CD4-positive, alpha-beta memory T cell (primary cell): Measurements from ENCODE around the gene DEPP1. TPM values are rescaled to one million over a fixed set of nuclear protein-coding genes. Genes with fewer than 3 reads are reported as not detected.
A peak's percentile ranks its signal among the peaks of the same experiment; 100 is the strongest.

Experiments
- CTCF ChIA-PET: fragments of 350-600 bp; sonication (Branson Sonifier 250); formaldehyde crosslinking; loops from one replicate; lab custom pipeline; 2021; ENCODE audit warnings: inconsistent platforms; ENCODE audit not compliant: partially characterized antibody; lab: Charles Lee
- POLR2A ChIA-PET: fragments of 350-600 bp; sonication (Branson Sonifier 250); formaldehyde crosslinking; loops from one replicate; lab custom pipeline; 2021; ENCODE audit not compliant: partially characterized antibody; lab: Charles Lee
- DNase-seq, 5 donors: peaks; one replicate each; pipeline versions ENCODE4 v3.0.0 to v3.0.0-alpha.2; 2020 to 2022; ENCODE audit warnings: mixed read lengths in 1 of 5
- H3K27ac ChIP-seq: one replicate; pipeline ENCODE4 v1.7.0; 2013; ENCODE audit warnings: low read depth, low read length
- H3K27me3 ChIP-seq: 2 replicates; pipeline ENCODE4 v1.7.0; 2013; ENCODE audit warnings: mild to moderate bottlenecking, low read length, moderate library complexity; ENCODE audit not compliant: insufficient read depth
- H3K36me3 ChIP-seq: 2 replicates; pipeline ENCODE4 v1.7.0; 2013; ENCODE audit warnings: mild to moderate bottlenecking, low read length, moderate library complexity; ENCODE audit not compliant: insufficient read depth
- H3K4me1 ChIP-seq: 2 replicates; pipeline ENCODE4 v1.7.0; 2013; ENCODE audit warnings: mild to moderate bottlenecking, low read length, moderate library complexity; ENCODE audit not compliant: insufficient read depth
- H3K4me3 ChIP-seq, 2 donors: one replicate each; pipeline ENCODE4 v1.7.0; 2013; ENCODE audit warnings: low read length in 2 of 2, mild to moderate bottlenecking in 1 of 2
- H3K9me3 ChIP-seq, 2 donors: one replicate each; pipeline ENCODE4 v1.7.0; 2013; ENCODE audit warnings: low read length in 2 of 2, control low read depth in 1 of 2; ENCODE audit not compliant: control insufficient read depth in 1 of 2
- H3K27ac Mint-ChIP-seq, 7 donors: one replicate each; pipeline ENCODE4 v1.8.0; 2020 to 2021; ENCODE audit warnings: mixed read lengths in 7 of 7, mild to moderate bottlenecking in 6 of 7, inconsistent platforms in 3 of 7, moderate library complexity in 3 of 7
- H3K27me3 Mint-ChIP-seq, 2 donors: one replicate each; pipeline ENCODE4 v1.8.0; 2020 to 2021; ENCODE audit warnings: mixed read lengths in 2 of 2
- H3K36me3 Mint-ChIP-seq, 2 donors: one replicate each; pipeline ENCODE4 v1.8.0; 2020 to 2021; ENCODE audit warnings: mixed read lengths in 2 of 2, inconsistent platforms in 1 of 2, mild to moderate bottlenecking in 1 of 2
- H3K4me1 Mint-ChIP-seq, 4 donors: one replicate each; pipeline ENCODE4 v1.8.0; 2020 to 2021; ENCODE audit warnings: mixed read lengths in 4 of 4, mild to moderate bottlenecking in 1 of 4
- H3K4me3 Mint-ChIP-seq, 8 donors: one replicate each; pipeline ENCODE4 v1.8.0; 2020 to 2021; ENCODE audit warnings: mixed read lengths in 8 of 8, mild to moderate bottlenecking in 7 of 8, moderate library complexity in 6 of 8, inconsistent platforms in 3 of 8
- H3K9me3 Mint-ChIP-seq, 8 donors: one replicate each; pipeline ENCODE4 v1.8.0; 2020 to 2021; ENCODE audit warnings: mixed read lengths in 8 of 8, mild to moderate bottlenecking in 5 of 8, inconsistent platforms in 3 of 8, moderate library complexity in 1 of 8
- intact Hi-C: fragments of 100-400 bp; cut with micrococcal nuclease; formaldehyde crosslinking; loops from one replicate; pipeline ENCODE4 v1.15.1; 2023
- polyA plus RNA-seq, 2 donors: library from polyadenylated mRNA; unstranded; fragments of 300-500 nt; fragmentation: Illumina TruSeq; gene quantifications; one replicate each; pipeline ENCODE4 v1.2.3, GENCODE V29; 2021
- total RNA-seq, 2 experiments: library from RNA; stranded (reverse); gene quantifications; one replicate each; pipeline ENCODE4 v1.2.3, GENCODE V29; 2021

Gene DEPP1
- total and polyA plus RNA-seq, 4 experiments from 2014 or later = not detected

- Mint-ChIP-seq H3K4me3 (no peak overlapping the region), H3K9me3 (no peaks in the 10 kb centered on the region), H3K27me3 (no peaks in the 10 kb centered on the region), H3K4me1 (no peaks in the 10 kb centered on the region), H3K27ac (no peak overlapping the region), H3K36me3 (no peaks in the 10 kb centered on the region)
- no peak overlapping the region for H3K27ac ChIP-seq
- POLR2A ChIA-PET = no interaction called here
- H3K27me3 ChIP-seq = no peaks in the 10 kb centered on the region
- H3K36me3 ChIP-seq = no peaks in the 10 kb centered on the region
- intact Hi-C loops = no loop called here
- H3K4me3 ChIP-seq = no peak overlapping the region
- no peak for DNase-seq
- no peaks in the 10 kb centered on the region for H3K9me3 ChIP-seq
- CTCF ChIA-PET = no interaction called here
- H3K4me1 ChIP-seq = no peaks in the 10 kb centered on the region
Measured at GRCh38 chr10:44982496-44982895, 3.9 kb upstream of the DEPP1 start.

- no peak overlapping the region for H3K27ac Mint-ChIP-seq
- no peaks in the 10 kb centered on the region for H3K27me3 ChIP-seq
- H3K4me3 ChIP-seq = no peak overlapping the region
- no peaks in the 10 kb centered on the region for H3K27me3 Mint-ChIP-seq
- no peaks in the 10 kb centered on the region for H3K36me3 Mint-ChIP-seq
- H3K9me3 Mint-ChIP-seq = no peaks in the 10 kb centered on the region
- intact Hi-C loops = no loop called here
- no peak overlapping the region for H3K4me3 Mint-ChIP-seq
- CTCF ChIA-PET = interaction anchor here (0.6 kb wide), 1 partner anchor 14 kb away, joined by 3 read pairs; no protein-coding TSS in a partner anchor
- POLR2A ChIA-PET = no interaction called here
- DNase-seq = no peak
- no peak overlapping the region for H3K27ac ChIP-seq
- no peaks in the 10 kb centered on the region for H3K36me3 ChIP-seq
- no peaks in the 10 kb centered on the region for H3K4me1 ChIP-seq
- H3K9me3 ChIP-seq = no peaks in the 10 kb centered on the region
- no peaks in the 10 kb centered on the region for H3K4me1 Mint-ChIP-seq
Measured at GRCh38 chr10:44982114-44982460, 3.5 kb upstream of the DEPP1 start.

DNA sequence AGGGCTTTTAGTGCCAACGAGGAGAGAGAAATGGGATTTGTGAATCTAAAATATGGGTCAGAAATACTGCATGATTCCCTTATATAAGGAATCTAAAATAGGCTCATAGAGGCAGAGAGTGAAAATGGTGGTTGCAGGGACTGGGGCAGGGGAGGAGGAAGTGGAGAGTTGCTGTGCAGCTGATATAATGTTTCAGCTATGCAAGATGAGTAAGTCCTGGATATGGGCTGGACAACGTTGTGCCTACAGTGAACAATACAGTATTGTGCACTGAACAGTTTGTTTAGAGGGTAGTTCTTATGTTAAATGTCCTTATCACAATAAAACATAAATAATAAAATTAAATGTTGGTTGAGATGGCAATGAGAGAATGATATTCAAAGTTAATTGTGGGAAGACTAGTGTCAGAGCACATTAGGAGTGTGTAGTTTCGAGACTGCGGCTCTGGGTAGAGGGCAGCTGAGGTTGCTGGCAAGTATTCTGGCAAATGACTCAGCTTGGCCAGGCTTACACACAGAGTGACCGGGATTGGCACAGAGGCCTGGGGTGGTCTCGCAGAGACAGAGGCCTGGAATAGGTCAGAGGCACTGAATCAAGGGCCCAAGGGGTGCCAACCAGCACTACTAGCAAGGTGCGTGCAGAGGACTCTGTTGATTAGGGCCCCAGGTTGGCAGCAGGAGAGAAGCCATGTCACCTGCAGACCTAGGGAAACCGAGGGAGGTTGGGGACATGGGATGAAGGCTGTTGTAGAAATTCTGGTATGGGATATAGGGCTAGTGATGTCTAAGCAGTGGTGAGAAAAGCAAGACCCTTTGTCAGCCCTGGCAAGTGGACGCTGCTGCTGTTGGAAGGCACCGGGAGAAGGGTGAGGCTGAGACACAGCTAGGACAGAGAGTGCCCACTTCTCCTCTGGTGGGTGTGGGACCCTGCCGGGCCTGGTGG, 2.8 kb upstream of the DEPP1 start:
- Histone ChIP-seq H3K4me1 (no peaks in the 10 kb centered on the region), H3K27ac (no peak overlapping the region), H3K27me3 (no peaks in the 10 kb centered on the region), H3K9me3 (no peaks in the 10 kb centered on the region), H3K4me3 (no peak overlapping the region), H3K36me3 (no peaks in the 10 kb centered on the region)
- no peaks in the 10 kb centered on the region for H3K4me1 Mint-ChIP-seq
- H3K4me3 Mint-ChIP-seq = no peak overlapping the region
- no peaks in the 10 kb centered on the region for H3K36me3 Mint-ChIP-seq
- no peaks in the 10 kb centered on the region for H3K27me3 Mint-ChIP-seq
- CTCF ChIA-PET = interaction anchor here (0.6 to 1.3 kb wide), 4 partner anchors 10 to 49 kb away, joined by 3 to 4 read pairs (median 4); no protein-coding TSS in a partner anchor
- DNase-seq = no peak
- H3K9me3 Mint-ChIP-seq = no peaks in the 10 kb centered on the region
- POLR2A ChIA-PET = no interaction called here
- peak overlapping the region in 1 of 7 donors; percentile 22 for H3K27ac Mint-ChIP-seq
- intact Hi-C loops = no loop called here

DNA sequence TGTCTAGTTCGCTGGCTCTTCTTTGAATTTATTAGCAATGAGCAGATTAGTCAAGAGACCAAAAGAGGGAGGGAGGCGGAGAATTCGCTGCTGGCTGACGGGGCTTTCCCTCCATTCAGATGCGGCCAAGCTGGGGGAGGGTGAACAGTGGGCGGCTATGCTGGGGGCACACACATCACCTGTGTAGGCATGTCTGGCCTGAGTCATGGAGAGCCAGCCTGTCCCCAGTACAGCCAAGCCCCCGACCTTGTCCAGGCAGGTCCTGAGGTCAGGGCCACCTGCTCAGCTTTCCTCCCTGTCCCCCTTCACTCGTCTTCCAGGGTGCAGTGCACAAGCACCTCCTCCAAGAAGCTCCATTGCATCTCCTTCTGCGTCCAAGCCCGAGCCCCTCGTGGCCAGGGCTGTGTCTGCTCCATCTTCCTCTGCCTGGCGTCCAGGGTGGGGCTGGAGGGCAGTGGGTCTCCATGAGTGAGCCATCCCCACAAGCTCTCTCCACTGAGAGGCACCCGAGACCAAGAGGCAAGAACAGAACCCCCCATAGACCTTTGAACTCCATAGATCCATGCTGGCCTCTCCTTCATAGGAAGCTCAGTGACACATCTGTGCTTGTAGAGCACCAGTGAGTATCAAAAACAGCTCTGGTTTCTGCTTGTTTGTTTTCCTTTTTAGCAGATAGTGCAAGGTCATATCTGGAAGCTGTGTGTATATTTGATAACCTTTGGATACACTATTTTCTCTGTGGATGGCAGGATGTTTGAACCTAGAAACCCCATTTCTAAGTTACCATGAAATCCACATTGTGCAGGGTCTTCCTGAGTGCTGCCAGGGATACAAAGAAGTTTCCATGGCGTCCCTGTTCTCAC, 1.9 kb upstream of the DEPP1 start:
- CTCF ChIA-PET = interaction anchor here (0.8 to 1.3 kb wide), 3 partner anchors 11 to 48 kb away, joined by 3 to 4 read pairs (median 4); no protein-coding TSS in a partner anchor
- no peaks in the 10 kb centered on the region for H3K9me3 ChIP-seq
- H3K36me3 ChIP-seq = no peaks in the 10 kb centered on the region
- H3K4me3 Mint-ChIP-seq = no peak overlapping the region
- H3K27ac Mint-ChIP-seq = no peak overlapping the region
- H3K27me3 Mint-ChIP-seq = no peaks in the 10 kb centered on the region
- H3K27me3 ChIP-seq = no peaks in the 10 kb centered on the region
- peaks cover 0 to 4% (median 2%) of the 10 kb centered on the region in 4 donors for H3K4me1 Mint-ChIP-seq
- DNase-seq = no peak
- H3K27ac ChIP-seq = no peak overlapping the region
- no peaks in the 10 kb centered on the region for H3K9me3 Mint-ChIP-seq
- no peaks in the 10 kb centered on the region for H3K36me3 Mint-ChIP-seq
- H3K4me1 ChIP-seq = no peaks in the 10 kb centered on the region
- intact Hi-C loops = no loop called here
- H3K4me3 ChIP-seq = no peak overlapping the region
- POLR2A ChIA-PET = no interaction called here

GRCh38 chr10:44979281-44980191, 927 bp upstream of the DEPP1 start:
- Mint-ChIP-seq H3K4me1 (peaks cover 0 to 4% (median 3%) of the 10 kb centered on the region in 4 donors), H3K36me3 (no peaks in the 10 kb centered on the region), H3K27me3 (no peaks in the 10 kb centered on the region), H3K4me3 (no peak overlapping the region), H3K9me3 (no peaks in the 10 kb centered on the region), H3K27ac (no peak overlapping the region)
- Histone ChIP-seq H3K27ac (no peak overlapping the region), H3K4me3 (no peak overlapping the region), H3K27me3 (no peaks in the 10 kb centered on the region), H3K36me3 (no peaks in the 10 kb centered on the region), H3K4me1 (peaks cover 5% of the 10 kb centered on the region), H3K9me3 (no peaks in the 10 kb centered on the region)
- CTCF ChIA-PET = interaction anchor here (1.0 to 2.5 kb wide), 5 partner anchors 12 to 46 kb away, joined by 3 to 25 read pairs (median 4); no protein-coding TSS in a partner anchor
- DNase-seq = no peak
- intact Hi-C loops = loop anchor here (10.0 kb wide), 1 partner anchor 115 kb away; no protein-coding TSS in a partner anchor
- POLR2A ChIA-PET = no interaction called here

GRCh38 chr10:44978213-44978569, 418 bp downstream of the DEPP1 start:
- ChIA-PET CTCF (interaction anchor here (1.0 to 2.5 kb wide), 3 partner anchors 22 to 45 kb away, joined by 3 to 25 read pairs (median 4); no protein-coding TSS in a partner anchor), POLR2A (no interaction called here)
- H3K4me1 Mint-ChIP-seq = peaks cover 0 to 9% (median 3%) of the 10 kb centered on the region in 4 donors
- Histone ChIP-seq H3K36me3 (no peaks in the 10 kb centered on the region), H3K27ac (no peak overlapping the region), H3K27me3 (no peaks in the 10 kb centered on the region), H3K4me3 (no peak overlapping the region), H3K4me1 (peaks cover 17% of the 10 kb centered on the region), H3K9me3 (no peaks in the 10 kb centered on the region)
- H3K27ac Mint-ChIP-seq = no peak overlapping the region
- no peak overlapping the region for H3K4me3 Mint-ChIP-seq
- no peaks in the 10 kb centered on the region for H3K36me3 Mint-ChIP-seq
- no peaks in the 10 kb centered on the region for H3K27me3 Mint-ChIP-seq
- DNase-seq = no peak
- intact Hi-C loops = loop anchor here (10.0 kb wide), 1 partner anchor 113 kb away; no protein-coding TSS in a partner anchor
- H3K9me3 Mint-ChIP-seq = no peaks in the 10 kb centered on the region
